GM12875 (cell line): ENCODE data around the gene HSD17B11.

Experiments used
- H3K4me3 ChIP-seq: one replicate; pipeline ENCODE4 v1.5.1; 2011; ENCODE audit warnings: low read depth, low read length, control low read depth
- CTCF ChIP-seq: IDR thresholded peaks from 2 replicates; pipeline ENCODE4 v1.5.1; 2011; ENCODE audit warnings: low read depth, mild to moderate bottlenecking, control low read depth, inconsistent platforms, low read length, moderate library complexity, borderline replicate concordance; ENCODE audit not compliant: insufficient read depth

HSD17B11 gene

DNA sequence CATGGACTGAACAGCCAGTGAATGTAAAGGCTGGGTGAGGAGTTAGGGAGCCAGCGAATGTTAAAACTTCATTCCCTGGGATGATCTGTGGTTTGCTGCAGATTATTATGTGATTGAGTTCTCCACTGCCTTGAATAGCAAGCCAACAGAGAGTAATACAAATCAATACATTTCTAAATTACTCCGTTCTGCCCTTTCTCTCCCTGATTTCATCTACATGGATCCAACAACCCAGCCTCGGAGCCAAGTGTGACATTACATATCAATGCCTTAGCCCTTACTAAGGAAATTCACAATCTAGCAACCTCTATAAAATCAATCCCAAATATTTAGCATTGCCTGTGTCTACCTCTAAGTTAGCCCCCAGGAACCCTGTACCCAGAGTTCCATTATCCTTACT is 79.3 kb downstream of the HSD17B11 start:
- no peak overlapping the region for H3K4me3 ChIP-seq
- no peak for TF ChIP-seq CTCF

DNA sequence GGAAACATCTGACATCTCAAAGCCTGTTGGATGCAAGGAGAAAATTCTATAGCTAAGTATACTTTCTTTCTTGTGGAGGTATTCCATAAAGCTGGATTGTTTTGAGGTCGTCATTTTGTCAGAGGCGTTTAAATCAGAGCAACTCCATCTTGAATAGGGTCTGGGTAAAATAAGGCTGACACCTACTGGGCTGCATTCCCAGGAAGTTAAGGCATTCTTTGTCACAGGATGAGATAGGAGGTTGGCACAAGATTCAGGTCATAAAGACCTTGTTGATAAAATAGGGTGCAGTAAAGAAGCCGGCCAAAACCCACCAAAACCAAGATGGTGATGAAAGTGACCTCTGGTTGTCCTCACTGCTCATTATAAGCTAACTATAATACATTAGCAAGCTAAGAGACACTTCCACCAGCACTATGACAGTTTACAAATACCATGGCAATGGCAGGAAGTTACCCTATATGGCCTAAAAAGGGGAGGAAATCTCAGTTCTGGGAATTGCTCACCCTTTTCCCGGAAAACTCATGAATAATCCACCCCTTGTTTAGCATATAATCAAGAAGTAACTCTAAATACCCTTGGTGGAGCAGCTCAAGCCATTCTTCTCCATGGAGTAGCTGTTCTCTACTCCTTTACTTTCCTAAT is 80.2 kb downstream of the HSD17B11 start:
- no peak for TF ChIP-seq CTCF
- no peak overlapping the region for H3K4me3 ChIP-seq

GRCh38 chr4:87309625-87310024 is 81.4 kb downstream of the HSD17B11 start:
- no peak for TF ChIP-seq CTCF
- no peak overlapping the region for H3K4me3 ChIP-seq

DNA sequence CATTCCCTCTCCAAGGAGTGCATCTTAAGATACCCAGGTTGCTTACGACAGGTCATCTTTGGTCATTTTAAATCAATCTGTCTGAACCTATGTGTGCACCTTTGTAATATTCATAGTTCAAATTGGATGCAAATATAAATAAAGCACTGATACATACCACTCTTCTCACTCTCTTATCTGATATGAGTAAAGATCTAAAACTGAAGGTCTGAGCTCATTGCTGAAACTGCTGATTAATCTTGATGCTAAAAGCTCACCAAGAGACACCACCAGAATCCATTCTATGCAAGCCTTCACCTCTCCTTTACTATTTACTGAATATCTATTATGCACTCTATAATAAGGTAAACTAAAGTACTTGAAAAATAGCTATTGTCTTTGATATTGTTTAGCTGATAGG is 84.9 kb downstream of the HSD17B11 start:
- no peak for TF ChIP-seq CTCF

DNA sequence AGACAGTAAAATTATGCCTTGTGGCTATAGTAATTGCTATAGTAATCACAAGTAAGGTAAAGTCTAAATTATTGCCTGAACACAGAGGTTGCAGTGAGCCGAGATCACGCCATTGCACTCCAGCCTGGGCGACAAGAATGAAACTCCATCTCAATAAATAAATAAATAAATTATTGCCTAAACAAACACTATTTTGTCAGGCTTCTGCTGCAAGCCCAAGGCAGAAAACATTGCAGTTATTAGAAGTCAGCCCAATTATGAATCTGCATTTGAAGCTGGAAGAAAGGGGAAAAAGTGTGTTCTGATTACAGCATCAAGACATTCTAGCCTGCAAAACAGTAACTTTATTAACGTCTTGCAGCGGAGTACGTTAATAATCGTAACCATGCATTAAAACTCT is 85.4 kb downstream of the HSD17B11 start:
- no peak for TF ChIP-seq CTCF
- no peak overlapping the region for H3K4me3 ChIP-seq

More for the DNA sequence above, 84.9 kb downstream of the HSD17B11 start:
- H3K4me3 ChIP-seq = no peak overlapping the region

GRCh38 chr4:87304745-87305432 is 86.1 kb downstream of the HSD17B11 start:
- TF ChIP-seq CTCF = no peak
- no peak overlapping the region for H3K4me3 ChIP-seq

DNA sequence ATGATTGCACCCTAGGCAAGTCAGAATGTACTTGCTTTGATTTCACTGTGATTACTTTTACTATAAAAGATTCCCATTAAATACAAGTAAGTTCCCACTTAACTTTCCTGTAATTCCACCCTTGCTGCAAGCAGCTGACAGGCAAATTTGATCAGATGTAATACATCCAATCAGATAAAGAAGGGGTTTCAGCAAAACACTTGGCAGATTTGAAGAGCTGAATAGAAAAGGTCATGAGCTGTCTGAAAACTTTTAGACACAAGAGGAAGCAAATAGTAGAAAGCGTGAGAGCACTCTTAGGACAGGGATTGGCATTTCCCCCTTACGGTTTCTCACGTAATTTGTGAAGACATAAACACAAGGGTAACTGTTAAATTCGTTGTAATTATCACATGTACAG is 91.1 kb downstream of the HSD17B11 start:
- no peak overlapping the region for H3K4me3 ChIP-seq
- no peak for TF ChIP-seq CTCF
